Measurements from ENCODE around the gene TMEM235. TPM values are rescaled to one million over a fixed set of nuclear protein-coding genes. Genes with fewer than 3 reads are reported as not detected.

TMEM235 gene
- total RNA-seq, 2 donors from 2014 or later, result not detected

Other genes with a start within 250 kb of the TMEM235 start
- gene TMC6, start 102.9 kb upstream of the TMEM235 start, total RNA-seq, result 100 to 1,000 TPM; 282 to 351 TPM
- gene TMC8, start 100.9 kb upstream of the TMEM235 start, total RNA-seq, result 100 to 1,000 TPM in 1 of 2 donors, 10 to 100 TPM in 1; 87.1 to 209 TPM
- gene C17orf99, start 85.2 kb upstream of the TMEM235 start, total RNA-seq, result not detected
- 100 to 1,000 TPM in 1 of 2 donors, 10 to 100 TPM in 1; 84.9 to 120 TPM for gene SYNGR2, start 63.0 kb upstream of the TMEM235 start, total RNA-seq
- gene TK1, start 44.6 kb upstream of the TMEM235 start, total RNA-seq, result 100 to 1,000 TPM in 1 of 2 donors, 10 to 100 TPM in 1; 66.8 to 138 TPM
- gene AFMID, start 44.3 kb upstream of the TMEM235 start, total RNA-seq, result 10 to 100 TPM; 17.0 to 49.7 TPM
- gene BIRC5, start 17.4 kb upstream of the TMEM235 start, total RNA-seq, result 100 to 1,000 TPM in 1 of 2 donors, 10 to 100 TPM in 1; 42.4 to 100 TPM
- gene SOCS3, start 128.4 kb downstream of the TMEM235 start, total RNA-seq, result 100 to 1,000 TPM; 110 to 156 TPM
- 100 to 1,000 TPM in 1 of 2 donors, 10 to 100 TPM in 1; 83.0 to 139 TPM for gene PGS1, start 147.0 kb downstream of the TMEM235 start, total RNA-seq